Measurements from ENCODE around the gene TBC1D22A.

TBC1D22A gene

DNA sequence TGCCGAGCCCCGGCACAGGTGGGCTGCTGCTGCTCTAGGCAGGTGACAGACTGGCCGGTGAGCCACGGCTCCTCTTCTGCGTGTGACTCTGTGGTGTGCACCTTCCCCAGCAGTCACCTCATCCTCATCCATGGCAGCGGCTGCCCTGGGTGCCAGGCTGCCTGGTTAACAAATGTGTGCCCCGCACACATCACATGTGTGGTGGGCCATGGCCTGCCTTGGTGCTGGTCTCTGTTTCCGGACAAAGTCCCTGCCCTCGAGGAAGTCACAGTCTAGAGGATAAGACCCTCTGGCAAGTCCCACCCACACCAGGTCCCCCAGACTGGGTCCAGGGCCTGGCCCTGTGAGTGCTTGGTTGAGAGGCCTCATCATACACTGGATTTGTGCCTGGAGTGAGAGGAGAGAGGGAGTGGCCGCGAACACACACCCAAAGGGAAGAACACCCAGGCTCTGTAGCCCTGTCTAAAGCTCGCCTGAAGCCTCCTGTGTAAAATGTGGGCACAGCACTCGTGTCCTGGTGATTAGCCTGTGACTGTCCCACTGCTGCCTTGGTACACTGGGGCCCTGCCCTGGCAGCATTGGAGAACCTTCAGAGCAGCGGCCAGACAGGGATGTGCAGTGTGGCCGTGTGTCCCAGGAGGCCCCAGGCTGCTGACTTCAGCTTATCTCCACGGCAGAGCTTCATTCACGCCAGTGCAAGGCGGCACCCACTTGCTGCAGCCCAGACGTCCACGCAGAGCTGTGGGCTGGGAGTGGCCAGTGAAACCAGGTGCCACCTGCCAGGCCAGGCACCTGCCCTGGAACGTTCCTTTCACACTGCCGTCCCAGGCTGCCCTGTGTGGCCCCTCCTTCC is 269.9 kb downstream of the TBC1D22A start:
- DNase-seq (ENCODE audit: low read depth in 2 of 2): no peak

DNA sequence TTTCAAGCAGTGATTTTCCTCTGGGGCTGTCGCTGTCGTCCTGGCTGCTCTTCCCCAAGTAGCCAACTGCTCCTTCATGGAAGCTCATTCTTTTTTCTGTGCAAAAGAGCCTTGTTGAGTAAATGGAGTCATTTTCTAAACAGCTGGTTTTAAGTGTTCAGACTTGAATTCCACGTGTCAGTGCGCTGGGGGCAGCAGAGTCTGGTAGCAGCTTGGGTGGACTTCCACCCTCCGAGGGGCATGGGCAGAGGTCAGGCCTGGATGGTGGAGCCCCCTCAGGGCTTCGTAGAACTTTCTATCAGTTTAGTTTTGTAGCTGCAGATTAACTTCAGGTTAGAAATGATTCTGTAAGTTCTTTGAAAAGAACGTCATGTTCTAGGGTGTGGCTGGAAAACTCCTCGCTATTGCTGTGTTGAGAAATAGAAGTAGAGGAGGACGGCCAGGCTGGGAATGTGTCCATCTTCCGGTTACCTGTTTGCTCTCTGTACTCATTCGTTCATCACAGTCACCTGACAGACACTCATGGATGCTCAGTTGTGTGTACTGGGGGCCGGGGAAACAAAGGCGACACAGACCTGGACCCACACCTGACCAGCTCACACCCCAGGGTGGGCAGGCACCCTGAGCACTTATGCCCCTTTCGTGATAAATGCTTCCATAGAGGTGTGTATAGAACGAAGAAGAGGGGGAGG is 270.7 kb downstream of the TBC1D22A start:
- no peak for DNase-seq (ENCODE audit: low read depth in 2 of 2)

DNA sequence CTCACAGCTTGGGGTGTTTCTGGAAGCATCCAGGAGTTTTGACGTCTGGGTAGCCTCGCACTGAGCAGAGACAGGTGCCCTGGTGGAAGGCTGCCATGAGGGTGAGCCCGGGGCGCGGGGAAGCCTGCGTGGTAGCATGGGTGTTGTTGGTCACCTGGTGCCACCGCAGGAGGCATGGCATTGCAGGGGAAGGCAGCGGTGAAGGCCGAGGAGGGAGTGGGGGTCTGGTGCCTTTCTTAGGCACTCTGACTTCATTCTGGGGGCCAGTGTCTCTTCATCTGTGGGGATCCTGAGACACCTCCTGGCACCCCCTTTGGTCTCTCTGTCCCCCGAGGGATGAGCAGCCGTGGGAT is 271.2 kb downstream of the TBC1D22A start:
- no peak for DNase-seq (ENCODE audit: low read depth in 2 of 2)

DNA sequence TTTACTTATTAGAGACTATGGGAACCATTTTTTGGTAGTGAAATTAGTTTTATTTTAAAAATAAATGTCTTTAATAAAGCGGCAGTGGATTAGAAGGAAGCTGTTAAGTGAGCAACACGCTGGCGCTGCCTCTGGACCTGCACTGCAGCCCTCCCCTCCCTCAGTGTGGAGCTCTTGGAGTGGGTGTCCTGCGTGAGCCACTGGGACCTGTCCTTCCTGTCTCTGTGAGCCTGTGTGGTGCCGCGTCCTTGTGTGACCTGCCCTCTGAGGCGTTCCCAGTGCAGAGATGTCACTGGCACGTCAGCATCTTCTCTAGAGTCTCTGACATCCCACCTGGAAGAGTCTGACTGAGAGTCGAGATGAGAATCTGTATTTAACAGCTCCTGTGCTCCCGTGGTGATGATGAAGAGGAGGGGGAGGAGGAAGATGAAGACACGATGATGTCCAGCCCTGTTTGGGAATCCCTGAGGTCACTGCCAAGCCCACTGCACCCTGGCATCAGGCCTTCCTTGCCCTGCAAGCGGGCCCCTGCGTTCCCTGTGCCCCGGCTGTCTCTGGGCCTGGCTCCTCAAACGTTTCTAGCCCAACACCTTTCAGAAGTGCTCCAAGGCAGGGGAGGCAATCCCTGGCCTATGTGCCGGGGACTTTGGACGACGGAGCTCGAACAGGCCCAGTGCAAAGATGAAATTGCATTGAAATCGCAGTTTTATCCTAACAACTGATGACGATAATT is 271.8 kb downstream of the TBC1D22A start:
- DNase-seq (ENCODE audit: low read depth in 2 of 2): no peak

DNA sequence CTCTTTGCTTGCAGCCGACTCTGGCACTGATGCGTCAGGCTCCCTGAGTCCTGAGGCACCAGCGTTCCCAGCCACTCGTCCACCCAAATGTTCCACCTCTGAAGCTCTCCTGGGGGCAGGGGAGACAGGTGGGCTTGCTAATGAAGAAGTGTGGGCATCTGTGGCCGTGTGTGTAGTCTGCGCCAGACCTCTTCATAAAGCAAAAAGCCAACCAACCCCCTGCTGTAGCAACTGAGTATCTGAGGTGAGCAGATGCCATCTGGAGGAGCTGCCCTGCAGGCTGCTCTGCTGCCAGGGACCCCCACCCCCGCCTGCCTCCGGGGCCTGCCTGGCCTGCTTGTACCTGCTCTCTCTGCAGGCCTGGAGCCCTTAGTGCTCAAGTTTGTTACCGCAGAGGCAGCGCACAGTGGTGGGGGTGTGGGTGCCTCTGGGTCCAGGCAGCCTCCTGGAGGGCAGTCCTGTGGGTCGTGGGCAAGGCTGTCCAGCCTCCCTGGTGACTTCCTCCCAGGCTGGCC is 272.5 kb downstream of the TBC1D22A start:
- DNase-seq (ENCODE audit: low read depth in 2 of 2): no peak

DNA sequence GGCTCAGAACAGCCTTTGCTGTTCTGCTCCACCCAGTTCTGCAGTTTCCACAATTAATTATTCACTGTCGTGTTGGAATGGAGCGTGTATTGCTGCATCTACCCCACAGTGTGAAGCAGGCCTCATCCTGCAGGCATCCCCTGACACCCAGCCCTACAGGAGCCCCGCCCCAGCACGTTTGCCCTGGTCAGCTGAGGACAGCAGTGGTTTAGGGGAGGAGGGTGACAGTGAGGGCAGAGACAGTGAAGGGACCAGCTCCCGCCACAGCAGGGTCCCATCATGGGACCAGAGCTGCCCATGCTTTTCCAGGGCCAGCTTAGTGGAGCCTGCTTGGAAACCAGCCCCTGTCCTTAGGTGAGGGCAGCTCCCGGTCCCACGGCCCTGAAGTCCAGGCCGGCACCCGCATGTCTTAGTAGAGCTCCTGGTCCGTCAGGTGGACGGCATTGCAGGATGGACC is 273.0 kb downstream of the TBC1D22A start:
- DNase-seq (ENCODE audit: low read depth in 2 of 2): no peak

DNA sequence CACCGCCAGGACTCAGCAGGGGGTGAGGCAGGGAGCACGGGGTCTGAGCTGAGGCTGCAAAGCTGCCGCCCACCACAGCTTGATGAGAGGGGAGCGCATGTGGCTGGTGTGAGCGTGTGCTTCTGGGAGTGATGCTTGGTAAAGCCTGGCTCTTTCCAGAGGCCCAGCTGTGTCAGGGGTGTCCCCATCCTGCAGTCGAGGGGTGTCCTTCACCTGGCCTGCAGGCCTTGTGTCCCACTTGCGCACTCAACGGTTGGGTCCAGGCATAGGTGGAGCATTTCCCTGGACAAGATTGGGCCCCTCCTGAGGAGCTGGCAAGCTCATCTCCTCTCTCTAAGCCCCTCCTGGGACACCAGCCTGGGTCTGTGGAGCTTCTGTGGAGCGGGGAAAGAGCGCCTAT is 273.9 kb downstream of the TBC1D22A start:
- DNase-seq (ENCODE audit: low read depth in 2 of 2): no peak

DNA sequence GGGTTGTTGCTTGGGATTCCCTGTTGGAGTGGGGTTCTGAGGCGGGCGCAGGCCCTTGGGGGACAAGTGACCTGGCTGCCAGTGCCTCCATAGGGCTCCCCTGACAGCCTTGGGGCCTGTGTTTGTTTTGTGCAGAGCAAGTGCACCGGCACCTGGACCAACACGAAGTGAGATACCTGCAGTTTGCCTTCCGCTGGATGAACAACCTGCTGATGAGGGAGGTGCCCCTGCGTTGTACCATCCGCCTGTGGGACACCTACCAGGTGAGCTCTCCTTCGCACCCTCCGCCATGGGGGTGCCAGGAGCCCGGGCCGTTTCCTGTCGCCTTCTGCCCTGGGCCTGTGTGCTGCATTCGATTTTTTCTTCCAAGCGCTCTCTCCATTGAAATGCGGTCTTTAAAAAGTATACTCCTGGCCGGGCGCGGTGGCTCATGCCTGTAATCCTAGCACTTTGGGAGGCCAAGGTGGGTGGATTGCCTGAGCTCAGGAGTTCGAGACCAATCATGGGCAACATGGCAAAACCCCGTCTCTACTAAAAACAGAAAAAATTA is 274.6 kb downstream of the TBC1D22A start:
- DNase-seq (ENCODE audit: low read depth in 2 of 2): no peak

DNA sequence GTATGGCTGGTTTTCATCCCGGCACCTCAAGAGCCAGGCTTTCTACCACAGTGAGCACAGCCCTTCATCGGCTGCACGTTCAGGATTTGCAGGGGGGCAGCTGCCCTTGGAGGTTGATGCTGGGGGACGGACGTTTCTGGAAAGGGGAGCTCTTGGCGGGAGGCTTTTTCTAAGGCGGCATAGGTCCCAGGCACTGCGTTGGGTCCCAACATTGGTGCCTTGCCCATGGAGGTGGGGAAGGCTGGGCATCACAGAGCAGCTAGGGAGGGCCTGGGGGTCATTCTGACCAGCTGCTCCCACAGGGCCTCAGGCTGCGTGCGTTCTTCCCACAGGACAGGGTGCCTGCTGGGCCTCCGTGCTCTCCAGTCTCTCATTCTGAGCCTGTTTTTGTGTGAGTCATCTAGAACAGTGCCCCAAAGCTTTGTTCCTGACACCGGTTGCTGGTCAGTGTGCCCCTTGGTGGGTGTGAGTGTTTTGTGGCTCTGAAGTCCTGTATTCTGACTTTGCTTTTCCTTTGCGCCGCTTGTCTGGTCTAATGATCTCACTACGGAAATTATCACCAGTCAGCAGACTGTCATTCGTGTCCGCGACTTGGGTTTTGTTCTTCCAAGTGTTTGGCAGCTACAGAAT is 275.9 kb downstream of the TBC1D22A start:
- no peak for DNase-seq (ENCODE audit: low read depth in 2 of 2)

DNA sequence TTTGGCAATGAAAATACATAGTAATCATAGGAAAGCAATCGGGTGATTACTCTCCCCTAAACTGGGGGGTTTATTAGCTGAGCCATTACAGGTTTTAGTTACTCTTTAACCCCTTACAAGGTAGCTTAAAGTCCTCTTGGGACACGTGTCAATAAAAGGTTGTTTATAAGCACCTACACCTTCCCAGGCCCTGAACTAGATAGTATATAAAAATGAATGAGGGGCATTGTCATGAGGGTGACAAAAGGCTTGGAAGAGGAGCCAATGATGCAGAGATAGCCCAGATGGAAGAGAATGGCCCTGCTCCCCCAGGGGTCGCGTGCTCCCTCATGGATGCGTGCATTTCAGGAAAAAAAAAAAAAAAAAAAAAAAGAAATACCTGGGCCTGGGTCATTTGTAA is 276.9 kb downstream of the TBC1D22A start:
- DNase-seq (ENCODE audit: low read depth in 2 of 2): no peak

DNA sequence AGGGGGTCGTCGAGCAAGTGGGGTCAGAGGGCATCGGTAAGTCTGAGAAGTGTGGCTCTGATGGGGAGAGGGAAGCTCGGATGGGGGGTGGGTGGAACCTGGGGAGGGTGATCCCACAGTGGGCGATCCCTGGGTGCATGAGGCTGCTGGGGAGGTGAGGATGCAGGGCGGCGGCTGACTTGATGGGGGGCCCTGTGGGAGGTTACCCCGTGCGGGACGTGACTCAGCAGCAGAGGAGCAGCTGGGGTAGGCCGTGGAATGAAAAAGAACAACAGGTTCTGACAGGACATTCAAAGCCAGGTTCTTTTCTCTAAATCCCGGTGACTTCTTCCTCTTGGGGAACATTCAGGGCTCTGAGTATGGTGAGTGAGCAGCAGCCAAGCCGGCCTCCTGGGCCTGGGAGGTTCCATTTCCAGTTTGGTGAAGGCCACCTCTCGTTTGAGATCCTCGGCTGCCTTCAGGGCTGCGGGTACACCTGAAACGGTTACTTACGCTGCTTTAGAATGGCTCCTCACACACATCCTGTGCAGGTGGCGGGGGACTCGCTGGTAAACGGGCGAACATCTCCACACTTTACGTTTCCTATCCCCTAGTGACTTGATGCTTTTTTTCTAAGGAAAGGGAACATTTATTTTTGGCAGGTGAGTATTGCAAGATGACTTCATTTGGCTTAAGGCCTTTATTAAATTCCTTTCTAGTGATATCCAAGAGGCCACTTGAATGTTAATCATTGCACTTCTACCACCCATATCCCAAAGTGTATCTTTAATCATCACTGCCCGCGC is 278.2 kb downstream of the TBC1D22A start:
- DNase-seq (ENCODE audit: low read depth in 2 of 2): no peak

DNA sequence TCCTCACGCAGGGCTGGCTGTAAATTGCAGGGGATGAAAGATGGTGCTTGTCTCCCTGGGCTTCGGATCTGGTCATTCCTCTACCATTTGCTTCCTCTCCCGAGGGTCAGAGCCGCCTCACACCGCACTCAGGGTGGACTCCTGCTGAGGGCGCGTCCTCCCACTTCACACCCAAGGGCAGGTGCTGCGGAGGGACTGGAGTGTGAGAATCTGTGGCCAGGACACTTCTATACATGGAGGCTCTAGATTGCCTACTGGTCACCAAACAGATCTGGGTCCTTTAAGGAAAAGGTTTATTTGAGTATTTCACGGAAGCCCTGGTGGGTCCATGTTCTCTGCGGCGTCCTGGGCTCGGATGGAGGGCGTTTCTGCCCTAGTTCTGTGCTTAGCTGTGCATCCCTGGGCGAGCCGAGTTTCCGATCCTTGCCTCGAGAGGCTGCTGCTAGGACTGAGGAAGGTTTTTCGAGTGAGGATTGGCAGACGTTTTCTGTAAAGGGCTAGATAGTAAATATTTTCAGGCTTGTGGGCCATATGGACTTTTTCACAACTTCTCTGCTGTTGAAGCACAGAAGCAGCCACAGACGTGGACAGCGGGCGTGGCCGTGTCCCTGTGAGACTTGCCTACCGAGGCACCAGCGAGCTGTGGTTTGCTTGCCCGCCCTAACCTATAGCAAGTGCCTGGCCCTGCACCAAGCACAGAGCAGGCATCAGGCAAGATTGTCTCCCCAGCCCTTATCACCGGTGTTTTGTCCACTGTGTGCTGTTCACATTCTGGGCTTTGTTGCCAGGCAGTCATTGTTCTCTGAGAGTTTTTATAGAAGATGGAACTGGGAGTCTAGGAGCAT is 279.0 kb downstream of the TBC1D22A start:
- DNase-seq (ENCODE audit: low read depth in 2 of 2): no peak

DNA sequence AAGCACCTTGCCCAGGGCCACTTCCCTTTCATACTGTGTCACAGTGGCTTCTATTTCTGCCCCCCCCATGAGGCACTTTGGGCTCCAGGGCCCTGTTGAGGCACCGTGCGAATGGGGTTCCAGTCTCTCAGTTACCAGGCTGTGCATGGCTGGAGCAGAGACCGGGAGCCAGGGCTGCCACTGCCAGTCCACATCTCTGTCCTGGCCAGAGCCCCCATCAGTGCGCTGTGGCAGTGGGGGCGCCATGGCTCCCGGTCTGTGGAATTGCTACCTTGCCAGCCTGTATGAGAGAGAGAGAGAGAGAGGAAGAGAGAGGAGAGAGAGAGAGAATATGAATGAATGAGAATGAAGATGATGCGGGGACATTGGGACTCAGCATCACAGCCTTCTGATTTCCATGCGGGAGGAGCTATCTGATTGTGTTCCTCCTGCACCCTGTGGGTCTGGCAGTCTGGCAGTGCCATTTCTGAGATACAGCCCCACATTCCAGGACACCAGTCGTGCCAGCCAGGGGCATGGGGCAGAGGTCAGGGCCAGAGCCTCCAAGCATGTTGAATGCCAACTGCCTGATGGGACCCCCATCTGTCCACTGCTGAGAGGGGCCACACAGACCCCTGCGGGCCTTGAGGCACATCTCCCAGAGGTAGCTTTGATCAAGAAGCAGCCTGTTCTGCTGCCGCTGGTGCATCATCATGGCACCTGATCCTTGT is 279.8 kb downstream of the TBC1D22A start:
- DNase-seq (ENCODE audit: low read depth in 2 of 2): no peak

DNA sequence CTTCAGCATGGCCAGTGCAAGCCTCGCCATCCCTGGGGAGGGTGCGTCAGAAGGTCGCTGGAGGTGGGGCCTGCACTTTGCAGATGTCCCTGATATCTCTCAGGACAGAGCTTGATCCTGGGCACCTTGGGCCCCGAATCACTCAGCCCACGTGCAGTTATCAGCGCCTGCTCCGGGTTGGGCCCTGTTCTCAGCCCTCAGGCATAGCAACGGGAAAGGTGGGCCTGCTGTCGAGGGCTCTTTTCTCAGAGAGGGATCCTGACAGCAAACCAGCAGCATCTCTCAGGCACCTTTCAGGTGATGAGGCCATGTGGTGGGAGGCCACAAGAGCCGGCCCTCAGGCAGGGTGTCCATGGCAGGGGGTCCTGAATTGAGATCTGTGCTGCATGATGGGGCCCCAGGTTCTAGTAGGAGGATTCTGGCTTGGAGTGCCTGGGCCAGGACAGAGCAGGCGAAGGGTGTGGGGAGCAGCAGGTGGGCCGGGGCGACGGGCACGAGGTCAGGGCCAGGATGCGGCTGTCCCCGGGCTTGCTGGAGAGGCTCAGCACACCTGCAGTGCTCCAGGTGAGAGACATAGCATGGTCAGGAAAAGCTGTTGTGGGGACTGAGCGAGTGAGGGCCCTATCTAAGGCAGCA is 280.5 kb downstream of the TBC1D22A start:
- no peak for DNase-seq (ENCODE audit: low read depth in 2 of 2)

DNA sequence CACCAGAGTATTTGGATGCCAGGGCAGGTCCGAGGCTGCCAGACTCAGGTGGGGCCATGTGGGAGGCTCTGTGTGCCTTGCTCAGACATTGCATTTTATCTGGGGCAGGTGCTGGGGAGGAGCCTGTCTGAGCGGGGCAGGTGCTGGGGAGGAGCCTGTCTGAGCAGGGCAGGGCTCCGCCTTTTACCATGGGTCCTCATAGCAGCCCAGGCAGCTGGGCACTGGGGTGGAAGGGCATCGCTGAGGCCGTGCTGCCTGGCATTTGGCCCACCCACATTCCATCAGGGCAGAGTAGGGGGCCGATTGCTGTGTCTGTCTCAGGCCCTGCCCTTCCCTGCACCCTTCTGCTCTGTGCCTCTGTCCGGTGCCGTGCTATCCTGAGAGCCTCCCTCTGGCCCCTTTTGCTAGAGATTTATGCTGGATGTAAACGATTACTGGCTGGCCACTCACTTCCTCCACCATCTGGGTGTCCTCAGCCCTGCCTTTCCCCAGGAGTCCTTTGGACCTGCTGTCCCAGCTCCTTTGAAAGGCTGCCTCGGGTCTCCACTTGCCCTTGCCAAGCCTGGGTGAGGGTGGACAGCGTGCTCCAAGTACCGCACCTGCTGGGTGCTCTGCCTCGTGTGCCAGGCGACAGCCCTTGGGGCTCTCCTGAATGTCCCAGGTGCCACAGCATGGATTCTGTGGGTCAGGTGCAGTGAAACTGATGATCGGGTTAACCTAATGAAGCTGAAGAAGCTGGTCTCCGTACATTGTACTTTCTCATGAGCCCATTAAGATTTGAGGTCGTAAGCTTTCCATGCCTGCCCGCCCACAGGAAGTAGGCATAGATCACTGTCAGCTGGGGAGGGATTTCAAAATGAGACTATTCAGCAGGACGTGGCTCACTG is 281.6 kb downstream of the TBC1D22A start:
- no peak for DNase-seq (ENCODE audit: low read depth in 2 of 2)

DNA sequence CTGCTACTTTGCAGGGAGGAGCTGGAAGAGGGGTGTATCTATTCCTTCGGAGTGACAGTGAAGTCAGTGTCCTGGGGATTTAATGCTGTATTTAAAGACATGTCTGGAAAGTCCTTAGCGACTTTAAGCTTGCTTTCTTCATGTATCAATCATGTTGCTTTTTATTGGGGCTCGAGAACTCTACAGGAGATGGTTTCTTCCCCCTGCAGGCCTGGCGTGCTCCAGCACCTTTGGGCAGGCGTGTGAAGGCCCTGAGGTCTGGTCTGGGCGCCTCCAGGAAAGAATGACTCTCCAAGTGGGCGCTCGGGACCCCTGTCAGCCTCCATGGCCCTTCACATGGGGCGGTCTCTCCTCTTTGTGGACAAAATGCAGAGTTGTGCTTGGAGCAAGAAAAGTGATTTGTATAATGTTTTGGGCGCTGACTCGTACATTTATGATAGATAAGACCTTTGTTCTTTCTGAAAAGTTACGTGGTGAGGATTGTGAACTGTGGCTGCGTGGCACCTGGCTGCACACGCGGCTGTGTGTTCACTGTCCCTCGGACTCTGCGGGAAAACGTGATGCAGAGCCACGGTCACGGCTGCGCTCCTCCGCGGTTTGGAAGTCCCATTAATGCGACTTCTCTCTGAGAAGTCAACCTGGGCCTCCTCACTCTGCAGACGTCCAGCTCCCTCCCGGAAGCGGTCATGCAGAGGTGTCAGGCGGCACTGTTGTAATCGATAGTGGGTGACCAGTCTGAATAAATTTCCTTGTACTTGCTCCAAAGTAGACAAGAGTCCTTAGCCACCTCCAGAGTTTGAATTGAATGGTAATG is 282.5 kb downstream of the TBC1D22A start:
- DNase-seq (ENCODE audit: low read depth in 2 of 2): no peak

All from stimulated activated CD8-positive, alpha-beta memory T cell treated with anti-CD3 and anti-CD28 coated beads, Interleukin-15, amount 100 ng/mL, for 48 hours (primary cell).